ENCODE data around the gene VPS50. TPM values are rescaled to one million over a fixed set of nuclear protein-coding genes. Genes with fewer than 3 reads are reported as not detected.

Gene VPS50
- total and polyA plus RNA-seq, 2 experiments from 2014 or later, result 11.9 to 30.9 TPM

GRCh38 chr7:93350338-93350737 is 118.2 kb downstream of the VPS50 start:
- in situ Hi-C loops (cut with MboI), result no loop called here
- Histone ChIP-seq H3K79me2 (ENCODE audit: insufficient read depth) (no peaks in the 10 kb centered on the region), H3K9me2 (ENCODE audit: insufficient read depth) (no peaks in the 10 kb centered on the region), H3K27me3 (replicated peaks; ENCODE audit: insufficient read depth) (no peaks in the 10 kb centered on the region), H3F3A (ENCODE audit: insufficient read depth) (no peaks in the 10 kb centered on the region), H3K4me2 (ENCODE audit: unreplicated experiment) (no peak overlapping the region), H3K4me3 (no peak overlapping the region), H3K9me3 (ENCODE audit: low read depth) (no peaks in the 10 kb centered on the region), H4K20me1 (ENCODE audit: insufficient read depth) (no peaks in the 10 kb centered on the region), H2AFZ (no peak overlapping the region), H3K36me3 (ENCODE audit: low read depth) (peaks cover 4% of the 10 kb centered on the region; the same call in 1 of the 2 replicates), H3K9ac (no peak overlapping the region), H3K4me1 (ENCODE audit: insufficient read depth) (no peaks in the 10 kb centered on the region), H3K27ac (no peak overlapping the region)
- 94 to 96% methylated on average over 2 of the region's 2 CpGs for WGBS, 2 experiments (ENCODE audit: low coverage in 1 of 2, low lambda C conversion rate in 2 of 2, missing lambda C conversion rate in 2 of 2)
- TF ChIP-seq EZH2phosphoT487 (IDR thresholded peaks at IDR 0.05; ENCODE audit: insufficient read depth, low read depth) (no peak), EZH2 (IDR thresholded peaks at IDR 0.05; ENCODE audit: insufficient read depth, poor library complexity, severe bottlenecking) (no peak)
- no peak for DNase-seq

- Histone ChIP-seq H3K27ac (no peak overlapping the region), H3K4me2 (ENCODE audit: unreplicated experiment) (no peak overlapping the region), H3K9me3 (ENCODE audit: low read depth) (no peaks in the 10 kb centered on the region), H3K36me3 (ENCODE audit: low read depth) (peaks cover 4% of the 10 kb centered on the region; the same call in 1 of the 2 replicates), H3F3A (ENCODE audit: insufficient read depth) (no peaks in the 10 kb centered on the region), H3K4me1 (ENCODE audit: insufficient read depth) (no peaks in the 10 kb centered on the region), H3K79me2 (ENCODE audit: insufficient read depth) (no peaks in the 10 kb centered on the region), H3K27me3 (replicated peaks; ENCODE audit: insufficient read depth) (no peaks in the 10 kb centered on the region), H4K20me1 (ENCODE audit: insufficient read depth) (no peaks in the 10 kb centered on the region), H3K9ac (no peak overlapping the region), H3K9me2 (ENCODE audit: insufficient read depth) (no peaks in the 10 kb centered on the region), H2AFZ (no peak overlapping the region), H3K4me3 (no peak overlapping the region)
- TF ChIP-seq EZH2phosphoT487 (IDR thresholded peaks at IDR 0.05; ENCODE audit: insufficient read depth, low read depth), result no peak
- TF ChIP-seq EZH2 (IDR thresholded peaks at IDR 0.05; ENCODE audit: insufficient read depth, poor library complexity, severe bottlenecking), result no peak
- no peak for DNase-seq
- in situ Hi-C loops (cut with MboI), result no loop called here
- 88 to 99% methylated on average over 2 of the region's 2 CpGs for WGBS, 2 experiments (ENCODE audit: low coverage in 1 of 2, low lambda C conversion rate in 2 of 2, missing lambda C conversion rate in 2 of 2)
Observed at GRCh38 chr7:93352881-93353280, 120.7 kb downstream of the VPS50 start.

GRCh38 chr7:93354815-93355214 is 122.6 kb downstream of the VPS50 start:
- Histone ChIP-seq H3K9me2 (ENCODE audit: insufficient read depth) (no peaks in the 10 kb centered on the region), H3K4me2 (ENCODE audit: unreplicated experiment) (no peak overlapping the region), H3K79me2 (ENCODE audit: insufficient read depth) (no peaks in the 10 kb centered on the region), H3K4me1 (ENCODE audit: insufficient read depth) (no peaks in the 10 kb centered on the region), H3K9ac (no peak overlapping the region), H3F3A (ENCODE audit: insufficient read depth) (no peaks in the 10 kb centered on the region), H3K27ac (no peak overlapping the region), H3K4me3 (no peak overlapping the region), H3K9me3 (ENCODE audit: low read depth) (no peaks in the 10 kb centered on the region), H3K27me3 (replicated peaks; ENCODE audit: insufficient read depth) (no peaks in the 10 kb centered on the region), H4K20me1 (ENCODE audit: insufficient read depth) (no peaks in the 10 kb centered on the region), H3K36me3 (ENCODE audit: low read depth) (no peaks in the 10 kb centered on the region; the same call in 1 of the 2 replicates), H2AFZ (no peak overlapping the region)
- WGBS, 2 experiments (ENCODE audit: low coverage in 1 of 2, low lambda C conversion rate in 2 of 2, missing lambda C conversion rate in 2 of 2), result 93 to 96% methylated on average over 4 of the region's 4 CpGs
- TF ChIP-seq EZH2 (IDR thresholded peaks at IDR 0.05; ENCODE audit: insufficient read depth, poor library complexity, severe bottlenecking) (no peak), EZH2phosphoT487 (IDR thresholded peaks at IDR 0.05; ENCODE audit: insufficient read depth, low read depth) (no peak)
- in situ Hi-C loops (cut with MboI), result no loop called here
- no peak for DNase-seq

GRCh38 chr7:93359520-93360198 is 127.5 kb downstream of the VPS50 start:
- no peak for TF ChIP-seq EZH2phosphoT487 (IDR thresholded peaks at IDR 0.05; ENCODE audit: insufficient read depth, low read depth)
- TF ChIP-seq EZH2 (IDR thresholded peaks at IDR 0.05; ENCODE audit: insufficient read depth, poor library complexity, severe bottlenecking), result no peak
- no peaks in the 10 kb centered on the region for H3K79me2 ChIP-seq (ENCODE audit: insufficient read depth)
- no peaks in the 10 kb centered on the region for H3F3A ChIP-seq (ENCODE audit: insufficient read depth)
- no peak overlapping the region for H3K9ac ChIP-seq
- H2AFZ ChIP-seq, result no peak overlapping the region
- no peaks in the 10 kb centered on the region for H3K9me3 ChIP-seq (ENCODE audit: low read depth)
- no peaks in the 10 kb centered on the region for H4K20me1 ChIP-seq (ENCODE audit: insufficient read depth)
- H3K27ac ChIP-seq, result no peak overlapping the region
- 94 to 100% methylated on average over 2 of the region's 2 CpGs for whole genome bisulfite sequencing, 2 experiments (ENCODE audit: low coverage in 1 of 2, low lambda C conversion rate in 2 of 2, missing lambda C conversion rate in 2 of 2)
- in situ Hi-C loops (cut with MboI), result no loop called here
- H3K36me3 ChIP-seq (ENCODE audit: low read depth), result no peaks in the 10 kb centered on the region; the same call in 1 of the 2 replicates
- no peak overlapping the region for H3K4me2 ChIP-seq (ENCODE audit: unreplicated experiment)
- H3K27me3 ChIP-seq (replicated peaks; ENCODE audit: insufficient read depth), result no peaks in the 10 kb centered on the region
- H3K9me2 ChIP-seq (ENCODE audit: insufficient read depth), result no peaks in the 10 kb centered on the region
- H3K4me3 ChIP-seq, result no peak overlapping the region
- peaks cover 8% of the 10 kb centered on the region; the same call in 1 of the 2 replicates for H3K4me1 ChIP-seq (ENCODE audit: insufficient read depth)
- no peak for DNase-seq

All from GM23248 (cell line).